ENCODE data around the gene RIMS3. TPM values are rescaled to one million over a fixed set of nuclear protein-coding genes. Genes with fewer than 3 reads are reported as not detected.

RIMS3 gene
- total RNA-seq, 1 experiment from 2014 or later: 5.7 TPM

GRCh38 chr1:40662151-40662550 lies 3.3 kb downstream of the RIMS3 start:
- POLR2A ChIA-PET: no interaction called here
- BruUV-seq (replicated peaks): no TSS peak
- no peak for ATAC-seq
- Histone ChIP-seq H3K36me3 (ENCODE audit: control insufficient read depth, insufficient read depth, low read length) (no peaks in the 10 kb centered on the region), H3K27me3 (ENCODE audit: control insufficient read depth, insufficient read depth, low read length) (no peaks in the 10 kb centered on the region), H3K9me3 (ENCODE audit: control insufficient read depth, insufficient read depth, low read depth, low read length) (no peaks in the 10 kb centered on the region), H3K27ac (ENCODE audit: low read length) (no peak overlapping the region), H3K4me3 (ENCODE audit: low read depth in 2 of 2, low read length in 2 of 2) (no peak overlapping the region), H3K4me1 (ENCODE audit: control insufficient read depth, insufficient read depth, low read length) (peaks cover 5% of the 10 kb centered on the region)
- DNase-seq (ENCODE audit: low read depth, low spot score): no peak
- CTCF ChIA-PET: interaction anchor here (0.6 kb wide), 1 partner anchor 130 kb away, joined by 6 read pairs; no protein-coding TSS in a partner anchor
- in situ Hi-C loops (cut with HindIII; ENCODE audit: low pct_unique_long_range_greater_than_20kb, low sequenced_read_pairs) (no loop called here), intact Hi-C loops (cut with micrococcal nuclease; ENCODE audit: unreplicated experiment) (no loop called here)
- TF ChIP-seq SIN3A (IDR thresholded peaks at IDR 0.05; ENCODE audit: borderline replicate concordance, insufficient read depth, low read depth, low read length): no peak
- TF ChIP-seq TCF7L2 (IDR thresholded peaks at IDR 0.05; ENCODE audit: low read depth, low read length): no peak
- TF ChIP-seq, protein P1, sequence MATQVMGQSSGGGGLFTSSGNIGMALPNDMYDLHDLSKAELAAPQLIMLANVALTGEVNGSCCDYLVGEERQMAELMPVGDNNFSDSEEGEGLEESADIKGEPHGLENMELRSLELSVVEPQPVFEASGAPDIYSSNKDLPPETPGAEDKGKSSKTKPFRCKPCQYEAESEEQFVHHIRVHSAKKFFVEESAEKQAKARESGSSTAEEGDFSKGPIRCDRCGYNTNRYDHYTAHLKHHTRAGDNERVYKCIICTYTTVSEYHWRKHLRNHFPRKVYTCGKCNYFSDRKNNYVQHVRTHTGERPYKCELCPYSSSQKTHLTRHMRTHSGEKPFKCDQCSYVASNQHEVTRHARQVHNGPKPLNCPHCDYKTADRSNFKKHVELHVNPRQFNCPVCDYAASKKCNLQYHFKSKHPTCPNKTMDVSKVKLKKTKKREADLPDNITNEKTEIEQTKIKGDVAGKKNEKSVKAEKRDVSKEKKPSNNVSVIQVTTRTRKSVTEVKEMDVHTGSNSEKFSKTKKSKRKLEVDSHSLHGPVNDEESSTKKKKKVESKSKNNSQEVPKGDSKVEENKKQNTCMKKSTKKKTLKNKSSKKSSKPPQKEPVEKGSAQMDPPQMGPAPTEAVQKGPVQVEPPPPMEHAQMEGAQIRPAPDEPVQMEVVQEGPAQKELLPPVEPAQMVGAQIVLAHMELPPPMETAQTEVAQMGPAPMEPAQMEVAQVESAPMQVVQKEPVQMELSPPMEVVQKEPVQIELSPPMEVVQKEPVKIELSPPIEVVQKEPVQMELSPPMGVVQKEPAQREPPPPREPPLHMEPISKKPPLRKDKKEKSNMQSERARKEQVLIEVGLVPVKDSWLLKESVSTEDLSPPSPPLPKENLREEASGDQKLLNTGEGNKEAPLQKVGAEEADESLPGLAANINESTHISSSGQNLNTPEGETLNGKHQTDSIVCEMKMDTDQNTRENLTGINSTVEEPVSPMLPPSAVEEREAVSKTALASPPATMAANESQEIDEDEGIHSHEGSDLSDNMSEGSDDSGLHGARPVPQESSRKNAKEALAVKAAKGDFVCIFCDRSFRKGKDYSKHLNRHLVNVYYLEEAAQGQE (IDR thresholded peaks at IDR 0.05; ENCODE audit: insufficient read depth in 1 of 2, low read depth in 2 of 2, low read length in 1 of 2): no peak
- no peak for TF ChIP-seq POLR2AphosphoS5 (IDR thresholded peaks at IDR 0.05; ENCODE audit: low read depth, low read length)
- TF ChIP-seq, protein P2, sequence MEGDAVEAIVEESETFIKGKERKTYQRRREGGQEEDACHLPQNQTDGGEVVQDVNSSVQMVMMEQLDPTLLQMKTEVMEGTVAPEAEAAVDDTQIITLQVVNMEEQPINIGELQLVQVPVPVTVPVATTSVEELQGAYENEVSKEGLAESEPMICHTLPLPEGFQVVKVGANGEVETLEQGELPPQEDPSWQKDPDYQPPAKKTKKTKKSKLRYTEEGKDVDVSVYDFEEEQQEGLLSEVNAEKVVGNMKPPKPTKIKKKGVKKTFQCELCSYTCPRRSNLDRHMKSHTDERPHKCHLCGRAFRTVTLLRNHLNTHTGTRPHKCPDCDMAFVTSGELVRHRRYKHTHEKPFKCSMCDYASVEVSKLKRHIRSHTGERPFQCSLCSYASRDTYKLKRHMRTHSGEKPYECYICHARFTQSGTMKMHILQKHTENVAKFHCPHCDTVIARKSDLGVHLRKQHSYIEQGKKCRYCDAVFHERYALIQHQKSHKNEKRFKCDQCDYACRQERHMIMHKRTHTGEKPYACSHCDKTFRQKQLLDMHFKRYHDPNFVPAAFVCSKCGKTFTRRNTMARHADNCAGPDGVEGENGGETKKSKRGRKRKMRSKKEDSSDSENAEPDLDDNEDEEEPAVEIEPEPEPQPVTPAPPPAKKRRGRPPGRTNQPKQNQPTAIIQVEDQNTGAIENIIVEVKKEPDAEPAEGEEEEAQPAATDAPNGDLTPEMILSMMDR (IDR thresholded peaks at IDR 0.05): no peak

GRCh38 chr1:40661678-40662077 lies 3.8 kb downstream of the RIMS3 start:
- H3K4me3 ChIP-seq (ENCODE audit: low read depth in 2 of 2, low read length in 2 of 2): no peak overlapping the region
- H3K27me3 ChIP-seq (ENCODE audit: control insufficient read depth, insufficient read depth, low read length): no peaks in the 10 kb centered on the region
- ChIA-PET POLR2A (interaction anchor here (0.5 kb wide), 1 partner anchor 330 kb away, joined by 6 read pairs; no protein-coding TSS in a partner anchor), CTCF (interaction anchor here (0.6 kb wide), 1 partner anchor 130 kb away, joined by 6 read pairs; no protein-coding TSS in a partner anchor)
- ATAC-seq: no peak
- no peaks in the 10 kb centered on the region for H3K9me3 ChIP-seq (ENCODE audit: control insufficient read depth, insufficient read depth, low read depth, low read length)
- peaks cover 5% of the 10 kb centered on the region for H3K4me1 ChIP-seq (ENCODE audit: control insufficient read depth, insufficient read depth, low read length)
- H3K27ac ChIP-seq (ENCODE audit: low read length): no peak overlapping the region
- H3K36me3 ChIP-seq (ENCODE audit: control insufficient read depth, insufficient read depth, low read length): no peaks in the 10 kb centered on the region
- DNase-seq (ENCODE audit: low read depth, low spot score): no peak
- no TSS peak for BruUV-seq (replicated peaks)
- intact Hi-C loops (cut with micrococcal nuclease; ENCODE audit: unreplicated experiment): no loop called here
- TF ChIP-seq POLR2AphosphoS5 (IDR thresholded peaks at IDR 0.05; ENCODE audit: low read depth, low read length) (no peak), TCF7L2 (IDR thresholded peaks at IDR 0.05; ENCODE audit: low read depth, low read length) (no peak), SIN3A (IDR thresholded peaks at IDR 0.05; ENCODE audit: borderline replicate concordance, insufficient read depth, low read depth, low read length) (no peak)
- TF ChIP-seq, protein P1 (IDR thresholded peaks at IDR 0.05; ENCODE audit: insufficient read depth in 1 of 2, low read depth in 2 of 2, low read length in 1 of 2): no peak
- TF ChIP-seq, protein P2 (IDR thresholded peaks at IDR 0.05): no peak
- in situ Hi-C loops (cut with HindIII; ENCODE audit: low pct_unique_long_range_greater_than_20kb, low sequenced_read_pairs): no loop called here
